Bone marrow (tissue), 2 donors: ENCODE measurements around the gene PMEPA1.
"Not testable (repeated sequence)": the region's sequence is repeated elsewhere in the genome, so short reads cannot be mapped to it uniquely, and the experiment has no call there.

Experiments
- DNase-seq, 2 donors: peaks; one replicate each; lab custom pipeline; 2025; lab: John Stamatoyannopoulos, UW

Gene PMEPA1

GRCh38 chr20:57649617-57650015, 60.2 kb downstream of the PMEPA1 start:
- DNase-seq: no peak

- DNase-seq: no peak
Observed at GRCh38 chr20:57648878-57649616, 60.8 kb downstream of the PMEPA1 start.

- no peak for DNase-seq
Observed at GRCh38 chr20:57647933-57648785, 61.7 kb downstream of the PMEPA1 start.

- DNase-seq: no peak
Observed at GRCh38 chr20:57647006-57647932, 62.5 kb downstream of the PMEPA1 start.

- DNase-seq: no peak
Observed at GRCh38 chr20:57638895-57639236, 70.9 kb downstream of the PMEPA1 start.

GRCh38 chr20:57638173-57638894, 71.5 kb downstream of the PMEPA1 start:
- DNase-seq: no peak

GRCh38 chr20:57633945-57634491, 75.8 kb downstream of the PMEPA1 start:
- no peak for DNase-seq

GRCh38 chr20:57632286-57632685, 77.5 kb downstream of the PMEPA1 start:
- DNase-seq: no peak

GRCh38 chr20:57630061-57630460, 79.8 kb downstream of the PMEPA1 start:
- no peak for DNase-seq

- not testable (repeated sequence) for DNase-seq
Observed at GRCh38 chr20:57629491-57629901, 80.3 kb downstream of the PMEPA1 start.

GRCh38 chr20:57628962-57629308, 80.9 kb downstream of the PMEPA1 start:
- DNase-seq: not testable (repeated sequence)

- DNase-seq: peak; percentile 17 to 80
Observed at GRCh38 chr20:57628047-57628961, 81.5 kb downstream of the PMEPA1 start.

GRCh38 chr20:57627339-57627738, 82.5 kb downstream of the PMEPA1 start:
- no peak for DNase-seq

GRCh38 chr20:57625978-57626377, 83.8 kb downstream of the PMEPA1 start:
- DNase-seq: no peak

GRCh38 chr20:57625181-57625958, 84.4 kb downstream of the PMEPA1 start:
- DNase-seq: no peak

- DNase-seq: no peak
Observed at GRCh38 chr20:57624124-57624523, 85.7 kb downstream of the PMEPA1 start.

GRCh38 chr20:57622579-57623381, 87.0 kb downstream of the PMEPA1 start:
- no peak for DNase-seq

GRCh38 chr20:57622201-57622570, 87.6 kb downstream of the PMEPA1 start:
- no peak for DNase-seq
